Tibial nerve (tissue), 4 donors: ENCODE data around the gene TBPL2. TPM values are rescaled to one million over a fixed set of nuclear protein-coding genes. Genes with fewer than 3 reads are reported as not detected.

ENCODE experiments used
- DNase-seq, 2 donors: peaks; one replicate each; pipeline ENCODE4 v3.0.0-alpha.2; 2019; ENCODE audit warnings: low spot score in 2 of 2
- H3K27ac ChIP-seq, 4 donors: fragments of 200-600 bp; sonication (generic) in 3 of 4; one replicate each; pipeline ENCODE4 v1.5.1; 2017 to 2019; ENCODE audit warnings: mild to moderate bottlenecking in 1 of 4
- H3K27me3 ChIP-seq, 2 donors: fragments of 200-600 bp; sonication (generic) in 1 of 2; one replicate each; pipeline versions ENCODE4 v1.5.1 to v1.6.0; 2017 to 2019
- H3K36me3 ChIP-seq, 3 donors: fragments of 200-600 bp; sonication (generic); one replicate each; pipeline ENCODE4 v1.5.1; 2018 to 2019
- H3K4me1 ChIP-seq, 4 donors: fragments of 200-600 bp; sonication (generic) in 3 of 4; one replicate each; pipeline ENCODE4 v1.5.1; 2017 to 2019
- H3K4me3 ChIP-seq, 4 donors: fragments of 200-600 bp; sonication (generic) in 3 of 4; one replicate each; pipeline ENCODE4 v1.5.1; 2017 to 2019; ENCODE audit warnings: mild to moderate bottlenecking in 1 of 4, moderate library complexity in 1 of 4
- H3K9me3 ChIP-seq, 4 donors: fragments of 200-600 bp; sonication (generic) in 3 of 4; one replicate each; pipeline ENCODE4 v1.5.1; 2017 to 2019
- CTCF ChIP-seq, 5 experiments: fragments of 200-600 bp in 3 of 5; fragments of 450-650 bp in 2 of 5; sonication (generic) in 3 of 5; IDR thresholded peaks; one replicate each; pipeline ENCODE4 v1.5.1; 2016 to 2019; ENCODE audit warnings: antibody characterized with exemption in 5 of 5, mild to moderate bottlenecking in 3 of 5, moderate library complexity in 2 of 5
- EP300 ChIP-seq, 2 donors: sonication (generic); formaldehyde crosslinking; IDR thresholded peaks; one replicate each; pipeline ENCODE4 v1.6.1; 2017; ENCODE audit warnings: antibody characterized with exemption in 2 of 2, mild to moderate bottlenecking in 1 of 2
- POLR2A ChIP-seq, 2 donors: fragments of 450-650 bp; IDR thresholded peaks; one replicate each; pipeline ENCODE4 v1.6.1; 2017; ENCODE audit warnings: antibody characterized with exemption in 2 of 2, mild to moderate bottlenecking in 2 of 2, moderate library complexity in 2 of 2
- WGBS, 2 donors: methylation state at CpG; one replicate each; pipeline ENCODE4 v1.1.5; 2018; 5-methylcytosine and 5-hydroxymethylcytosine counted together
- total RNA-seq, 4 donors: library from RNA; depleted of rRNA; stranded (reverse); fragments of >200 nt; gene quantifications; one replicate each; pipeline ENCODE4 v1.1.0, GENCODE V29; 2016

TBPL2 gene
- total RNA-seq, 4 donors from 2014 or later = 0.90 TPM; not detected in 3

- Histone ChIP-seq H3K4me3 (no peak overlapping the region), H3K27ac (no peak overlapping the region), H3K27me3 (no peaks in the 10 kb centered on the region), H3K9me3 (no peaks in the 10 kb centered on the region), H3K4me1 (no peaks in the 10 kb centered on the region), H3K36me3 (peaks cover 6 to 97% (median 9%) of the 10 kb centered on the region in 3 donors)
- no peak for DNase-seq
- 88 to 94% methylated on average over 5 of the region's 5 CpGs for WGBS, 2 donors
- TF ChIP-seq EP300 (IDR thresholded peaks at IDR 0.05) (no peak), POLR2A (IDR thresholded peaks at IDR 0.05) (no peak), CTCF (IDR thresholded peaks at IDR 0.05) (no peak)
These were observed 63.2 kb downstream of the TBPL2 start for GRCh38 chr14:55377236-55377635.

- H3K4me3 ChIP-seq = no peak overlapping the region
- no peak for TF ChIP-seq CTCF (IDR thresholded peaks at IDR 0.05)
- no peak for TF ChIP-seq POLR2A (IDR thresholded peaks at IDR 0.05)
- no peak for TF ChIP-seq EP300 (IDR thresholded peaks at IDR 0.05)
- H3K9me3 ChIP-seq = no peaks in the 10 kb centered on the region
- H3K27me3 ChIP-seq = no peaks in the 10 kb centered on the region
- H3K4me1 ChIP-seq = no peaks in the 10 kb centered on the region
- no peak overlapping the region for H3K27ac ChIP-seq
- DNase-seq = no peak
- H3K36me3 ChIP-seq = peaks cover 6 to 96% (median 6%) of the 10 kb centered on the region in 3 donors
- WGBS, 2 donors = 93 to 96% methylated on average over 4 of the region's 4 CpGs
These were observed 65.6 kb downstream of the TBPL2 start for GRCh38 chr14:55374771-55375170.

- H3K4me3 ChIP-seq = no peak overlapping the region
- H3K27me3 ChIP-seq = no peaks in the 10 kb centered on the region
- H3K36me3 ChIP-seq = peaks cover 6 to 96% (median 6%) of the 10 kb centered on the region in 3 donors
- TF ChIP-seq EP300 (IDR thresholded peaks at IDR 0.05) (no peak), POLR2A (IDR thresholded peaks at IDR 0.05) (no peak), CTCF (IDR thresholded peaks at IDR 0.05) (no peak)
- no peak overlapping the region for H3K27ac ChIP-seq
- H3K9me3 ChIP-seq = no peaks in the 10 kb centered on the region
- DNase-seq = no peak
- WGBS, 2 donors = 89 to 92% methylated on average over 5 of the region's 5 CpGs
- no peaks in the 10 kb centered on the region for H3K4me1 ChIP-seq
These were observed 66.4 kb downstream of the TBPL2 start for GRCh38 chr14:55373784-55374705.

- Histone ChIP-seq H3K4me1 (no peaks in the 10 kb centered on the region), H3K27me3 (no peaks in the 10 kb centered on the region), H3K27ac (no peak overlapping the region), H3K36me3 (peaks cover 6 to 97% (median 6%) of the 10 kb centered on the region in 3 donors), H3K4me3 (no peak overlapping the region), H3K9me3 (no peaks in the 10 kb centered on the region)
- DNase-seq = no peak
- WGBS, 2 donors = 88 to 97% methylated on average over 7 of the region's 7 CpGs
- TF ChIP-seq POLR2A (IDR thresholded peaks at IDR 0.05) (no peak), EP300 (IDR thresholded peaks at IDR 0.05) (no peak), CTCF (IDR thresholded peaks at IDR 0.05) (no peak)
These were observed 67.6 kb downstream of the TBPL2 start for GRCh38 chr14:55372825-55373224.

- Histone ChIP-seq H3K9me3 (no peaks in the 10 kb centered on the region), H3K4me3 (no peak overlapping the region), H3K4me1 (no peaks in the 10 kb centered on the region), H3K27me3 (no peaks in the 10 kb centered on the region), H3K36me3 (peaks cover 4 to 97% (median 6%) of the 10 kb centered on the region in 3 donors), H3K27ac (no peak overlapping the region)
- TF ChIP-seq EP300 (IDR thresholded peaks at IDR 0.05) = no peak
- no peak for TF ChIP-seq CTCF (IDR thresholded peaks at IDR 0.05)
- TF ChIP-seq POLR2A (IDR thresholded peaks at IDR 0.05) = no peak
- no peak for DNase-seq
- WGBS, 2 donors = 94 to 100% methylated on average over 1 of the region's 1 CpG
These were observed 68.0 kb downstream of the TBPL2 start for GRCh38 chr14:55372423-55372822.
